K562 (cell line): ENCODE measurements around the gene SLC6A9. TPM values are rescaled to one million over a fixed set of nuclear protein-coding genes. Genes with fewer than 3 reads are reported as not detected.
A peak's percentile ranks its signal among the peaks of the same experiment; 100 is the strongest.

ENCODE experiments used
- ADNP ChIP-seq: fragments of 200-800 bp; sonication (Bioruptor generic); IDR thresholded peaks from 2 replicates; pipeline ENCODE4 v1.6.1; 2016; ENCODE audit warnings: missing genetic modification characterization, missing compliant biosample characterization
- ATF7 ChIP-seq: fragments of 450-650 bp; IDR thresholded peaks from 2 replicates; pipeline ENCODE4 v1.7.1; 2014; ENCODE audit warnings: mild to moderate bottlenecking, moderate library complexity
- CTBP1 ChIP-seq: fragments of 450-650 bp; IDR thresholded peaks from 2 replicates; pipeline ENCODE4 v1.6.1; 2016; ENCODE audit warnings: borderline replicate concordance
- DLX4 ChIP-seq: fragments of 250-450 bp; sonication (Bioruptor Pico); IDR thresholded peaks from 2 replicates; pipeline ENCODE4 v1.6.1; 2021; ENCODE audit warnings: mild to moderate bottlenecking
- EP300 ChIP-seq: IDR thresholded peaks from 2 replicates; pipeline ENCODE4 v1.6.1; 2012; ENCODE audit warnings: low read length, improper control_type of control experiment
- EP400 ChIP-seq: fragments of 450-650 bp; IDR thresholded peaks from 2 replicates; pipeline ENCODE4 v1.6.1; 2017; ENCODE audit warnings: antibody characterized with exemption, mild to moderate bottlenecking, moderate library complexity
- ESRRB ChIP-seq: fragments of 250-450 bp; sonication (Bioruptor Pico); IDR thresholded peaks from 2 replicates; pipeline ENCODE4 v1.5.0; 2020; ENCODE audit warnings: mild to moderate bottlenecking, moderate library complexity, borderline replicate concordance
- ETV6 ChIP-seq, 3 experiments: fragments of 150-350 bp in 1 of 3; sonication (generic) in 1 of 3; formaldehyde crosslinking in 1 of 3; IDR thresholded peaks; 2 replicates each; pipeline versions ENCODE4 v1.6.1 to v1.8.0; 2014 to 2022; ENCODE audit warnings: borderline replicate concordance in 2 of 3, low read depth in 2 of 3, antibody characterized with exemption in 1 of 3, low read length in 1 of 3, mild to moderate bottlenecking in 1 of 3, missing genetic modification reagents in 1 of 3
- GABPA ChIP-seq: fragments of 200-800 bp; sonication (Bioruptor generic); conservative IDR thresholded peaks from 2 replicates; pipeline ENCODE4 v1.6.1; 2016; ENCODE audit warnings: low read depth, missing genetic modification characterization, missing compliant biosample characterization
- JUN ChIP-seq, 2 experiments: sonication (generic) in 1 of 2; formaldehyde crosslinking in 1 of 2; IDR thresholded peaks; 2 replicates each; pipeline versions ENCODE4 v1.6.1 to v1.8.0; 2012 to 2022; ENCODE audit warnings: borderline replicate concordance in 2 of 2, mild to moderate bottlenecking in 2 of 2, improper control_type of control experiment in 1 of 2, low read depth in 1 of 2, low read length in 1 of 2, missing genetic modification reagents in 1 of 2
- KDM1A ChIP-seq, 2 experiments: fragments of 450-650 bp; IDR thresholded peaks; 2 replicates each; pipeline ENCODE4 v1.6.1; 2016; ENCODE audit warnings: mild to moderate bottlenecking in 2 of 2
- MTA2 ChIP-seq: fragments of 450-650 bp; IDR thresholded peaks from 2 replicates; pipeline ENCODE4 v1.6.1; 2016; ENCODE audit warnings: low read depth
- MXD1 ChIP-seq: fragments of 250-450 bp; sonication (Bioruptor Pico); IDR thresholded peaks from 2 replicates; pipeline ENCODE4 v1.8.0; 2021; ENCODE audit warnings: borderline replicate concordance, mild to moderate bottlenecking, moderate library complexity; ENCODE audit not compliant: poor library complexity, severe bottlenecking
- NFE2 ChIP-seq: IDR thresholded peaks from 2 replicates; pipeline ENCODE4 v1.6.1; 2014; ENCODE audit warnings: antibody characterized with exemption, low read depth
- NFE2L1 ChIP-seq: fragments of 450-650 bp; IDR thresholded peaks from 2 replicates; pipeline ENCODE4 v1.6.1; 2016; ENCODE audit warnings: missing genetic modification characterization, low read depth, mild to moderate bottlenecking, missing compliant biosample characterization, moderate library complexity, borderline replicate concordance
- POU5F1 ChIP-seq: fragments of 150-350 bp; IDR thresholded peaks from 2 replicates; pipeline ENCODE4 v1.6.1; 2014; ENCODE audit warnings: borderline replicate concordance, low read length, low read depth, mild to moderate bottlenecking; ENCODE audit not compliant: partially characterized antibody
- RBM25 ChIP-seq: fragments of 200-400 bp; formaldehyde crosslinking; IDR thresholded peaks from 2 replicates; pipeline ENCODE4 v1.6.1; 2018; ENCODE audit warnings: low read length, low read depth, moderate library complexity; ENCODE audit not compliant: severe bottlenecking
- RFX7 ChIP-seq: fragments of 250-450 bp; sonication (Bioruptor Pico); IDR thresholded peaks from 2 replicates; pipeline ENCODE4 v1.5.1; 2021; ENCODE audit warnings: mild to moderate bottlenecking
- SP1 ChIP-seq: sonication (generic); formaldehyde crosslinking; IDR thresholded peaks from 2 replicates; pipeline ENCODE4 v1.8.1; 2022; ENCODE audit warnings: mild to moderate bottlenecking, missing genetic modification reagents
- TARDBP ChIP-seq: fragments of 450-650 bp; IDR thresholded peaks from 2 replicates; pipeline ENCODE4 v1.6.1; 2016
- TFE3 ChIP-seq: fragments of 450-650 bp; formaldehyde crosslinking; IDR thresholded peaks from 2 replicates; pipeline ENCODE4 v1.4.0; 2020; ENCODE audit warnings: mild to moderate bottlenecking, mixed read lengths
- YBX1 ChIP-seq: fragments of 450-650 bp; IDR thresholded peaks from 2 replicates; pipeline ENCODE4 v1.7.1; 2016; ENCODE audit warnings: mild to moderate bottlenecking
- ZBTB8A ChIP-seq: fragments of 450-650 bp; IDR thresholded peaks from 2 replicates; pipeline ENCODE4 v1.6.1; 2018; ENCODE audit warnings: mild to moderate bottlenecking, moderate library complexity; ENCODE audit not compliant: partially characterized antibody
- ZFP36 ChIP-seq: fragments of 150-350 bp; IDR thresholded peaks from 2 replicates; pipeline ENCODE4 v1.6.1; 2018; ENCODE audit warnings: low read length, low read depth; ENCODE audit not compliant: partially characterized antibody
- ZNF699 ChIP-seq: fragments of 250-450 bp; sonication (Bioruptor Pico); IDR thresholded peaks from 2 replicates; pipeline ENCODE4 v1.8.0; 2021; ENCODE audit warnings: mild to moderate bottlenecking, moderate library complexity; ENCODE audit not compliant: insufficient replicate concordance
- ZNF830 ChIP-seq: fragments of 250-450 bp; sonication (Bioruptor Pico); IDR thresholded peaks from 2 replicates; pipeline ENCODE4 v1.5.0; 2021; ENCODE audit warnings: mild to moderate bottlenecking
- polyA plus RNA-seq, 8 experiments: library from polyadenylated mRNA; depleted of rRNA in 4 of 8; stranded (reverse) in 5 of 8; unstranded in 3 of 8; fragments of >200 nt; fragmentation: Nextera tagmentation in 2 of 8; fragmentation: Illumina TruSeq in 1 of 8; extraction: Ambion mirVana in 2 of 8; extraction: Trizol in 1 of 8; gene quantifications; 2 replicates each; pipeline versions ENCODE4 v1.2.1 to v1.2.3, GENCODE V29; 2011 to 2014; ENCODE audit warnings: inconsistent platforms in 1 of 8, missing spikeins in 1 of 8
- total RNA-seq, 7 experiments: library from RNA; depleted of rRNA in 6 of 7; stranded (reverse); fragments of >200 nt in 6 of 7; fragmentation: Illumina TruSeq in 2 of 7; extraction: Trizol in 2 of 7; gene quantifications; 2 replicates each; pipeline versions ENCODE4 v1.2.1 to v1.2.3, GENCODE V29; 2011 to 2021; ENCODE audit warnings: low replicate concordance in 1 of 7

Gene SLC6A9
- total and polyA plus RNA-seq, 9 of the 15 experiments (the other 6 are each of a cell fraction or from before 2014, with no cell fraction given) = 0.17 to 18.7 (median 2.9) TPM

- peak; percentile 63 for TF ChIP-seq EP300
- TF ChIP-seq RBM25 = no peak
- no peak for TF ChIP-seq ZNF699 (CRISPR knock-in tag)
- no peak for TF ChIP-seq ZBTB8A
- TF ChIP-seq ATF7 = peak; percentile 82
- peak; percentile 99 for TF ChIP-seq EP400
- TF ChIP-seq MXD1 = peak; percentile 39
- TF ChIP-seq TARDBP = peak; percentile 24; the same call in 1 of the 2 replicates
- TF ChIP-seq DLX4 = no peak
- TF ChIP-seq GABPA (tag) = peak; percentile 72
- TF ChIP-seq ESRRB = no peak
- TF ChIP-seq TFE3 (CRISPR knock-in tag) = no peak
- TF ChIP-seq CTBP1 = peak; percentile 79
- no peak for TF ChIP-seq MTA2
- TF ChIP-seq ZNF830 (CRISPR knock-in tag) = no peak
- TF ChIP-seq NFE2 = 0 out of 2 replicates have a peak, but pooled peaks have one; percentile 2
- TF ChIP-seq ZFP36 = no peak
- TF ChIP-seq ADNP (tag) = no peak
- no peak for TF ChIP-seq KDM1A (IDR thresholded peaks at IDR 0.05)
- TF ChIP-seq SP1 (CRISPR knock-in tag) = peak; percentile 83
- TF ChIP-seq POU5F1 = no peak
- peak; percentile 49; the same call in 1 of the 2 replicates for TF ChIP-seq JUN (IDR thresholded peaks at IDR 0.05; ENCODE audit: borderline replicate concordance, low read depth, low read length)
- no peak for TF ChIP-seq JUN (CRISPR knock-in tag; IDR thresholded peaks at IDR 0.05; ENCODE audit: borderline replicate concordance)
- TF ChIP-seq NFE2L1 (tag) = no peak
- TF ChIP-seq RFX7 (CRISPR knock-in tag) = no peak
- TF ChIP-seq YBX1 = no peak
- TF ChIP-seq ETV6 (IDR thresholded peaks at IDR 0.05; ENCODE audit: borderline replicate concordance in 1 of 2, low read depth in 2 of 2, low read length in 1 of 2) = 0 out of 4 replicates have a peak, but pooled peaks of 1 of the 2 experiments have one; percentile 30
- TF ChIP-seq ETV6 (CRISPR knock-in tag; IDR thresholded peaks at IDR 0.05; ENCODE audit: borderline replicate concordance) = no peak
Observed at GRCh38 chr1:44029911-44030604, 1.2 kb downstream of the SLC6A9 start (continued).
